OCI-M2 (cell line): Measurements from ENCODE around the gene PARD6B.
"Not testable (repeated sequence)": the region's sequence is repeated elsewhere in the genome, so short reads cannot be mapped to it uniquely, and the experiment has no call there.

Source experiments
- DNase-seq: peaks from one replicate; lab custom pipeline; 2025; ENCODE audit not compliant: unreplicated experiment; lab: John Stamatoyannopoulos, UW

Gene PARD6B

DNA sequence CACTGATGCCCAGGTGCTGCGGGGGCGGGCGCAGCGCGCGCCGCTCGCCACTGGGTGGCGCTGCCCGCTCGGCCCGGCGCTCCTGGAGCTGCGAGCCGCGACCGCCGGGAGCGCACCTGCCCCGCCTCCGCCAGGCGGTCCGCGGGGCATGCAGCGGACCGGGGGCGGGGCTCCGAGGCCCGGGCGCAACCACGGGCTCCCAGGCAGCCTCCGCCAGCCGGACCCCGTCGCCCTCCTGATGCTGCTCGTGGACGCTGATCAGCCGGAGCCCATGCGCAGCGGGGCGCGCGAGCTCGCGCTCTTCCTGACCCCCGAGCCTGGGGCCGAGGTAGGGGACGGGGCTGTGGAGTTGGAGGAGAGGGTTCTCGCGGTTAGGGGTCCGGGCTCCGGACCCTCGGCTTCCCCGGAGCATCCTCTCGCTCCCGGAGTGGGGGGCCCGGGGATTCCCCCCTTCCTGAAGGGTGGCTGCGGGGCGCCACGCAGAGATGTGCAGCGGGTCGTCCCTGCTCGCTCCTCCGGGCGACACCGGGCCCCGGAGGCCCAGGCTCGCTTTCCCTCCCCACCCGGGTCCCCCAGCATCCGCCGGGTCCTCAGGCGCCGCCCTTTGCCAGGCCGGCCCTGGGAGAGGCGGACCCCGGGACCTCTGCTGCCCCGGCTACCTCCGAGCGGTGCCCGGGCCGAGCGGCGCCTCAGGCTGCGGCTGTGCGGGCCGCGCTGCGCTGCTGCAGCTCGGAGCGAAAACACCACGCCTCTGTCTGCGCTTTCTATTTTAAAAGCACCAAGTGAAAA is 63.7 kb downstream of the PARD6B start, which contains the start of gene BCAS4:
TSS of gene BCAS4 (plus strand) at position 216 of the 789 bp plus-strand sequence. CDS start at position 239, 23 bp downstream.
- no peak for DNase-seq

DNA sequence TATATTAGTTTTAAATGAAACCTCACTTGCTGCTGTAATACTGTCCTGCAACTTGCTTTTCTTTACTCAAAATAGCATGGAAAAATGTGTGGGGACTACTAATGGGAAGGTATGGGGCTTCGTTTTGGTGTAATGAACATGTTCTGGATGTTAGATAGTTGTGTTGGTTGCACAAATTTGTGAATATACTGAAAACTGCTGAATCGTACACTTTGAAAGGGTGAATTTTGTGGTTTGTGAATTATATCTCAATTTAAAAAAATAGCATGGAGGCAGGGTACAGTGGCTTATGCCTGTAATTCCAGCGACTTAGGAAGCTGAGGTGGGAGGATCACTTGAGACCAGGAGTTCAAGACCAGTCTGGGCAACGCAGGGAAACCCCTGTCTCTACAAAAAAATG is 65.8 kb downstream of the PARD6B start:
- no peak for DNase-seq

GRCh38 chr20:50798650-50799049 is 67.3 kb downstream of the PARD6B start:
- DNase-seq, result no peak

GRCh38 chr20:50799176-50799889 is 68.0 kb downstream of the PARD6B start:
- no peak for DNase-seq

- DNase-seq, result no peak
These were observed 68.6 kb downstream of the PARD6B start for GRCh38 chr20:50799890-50800550.

DNA sequence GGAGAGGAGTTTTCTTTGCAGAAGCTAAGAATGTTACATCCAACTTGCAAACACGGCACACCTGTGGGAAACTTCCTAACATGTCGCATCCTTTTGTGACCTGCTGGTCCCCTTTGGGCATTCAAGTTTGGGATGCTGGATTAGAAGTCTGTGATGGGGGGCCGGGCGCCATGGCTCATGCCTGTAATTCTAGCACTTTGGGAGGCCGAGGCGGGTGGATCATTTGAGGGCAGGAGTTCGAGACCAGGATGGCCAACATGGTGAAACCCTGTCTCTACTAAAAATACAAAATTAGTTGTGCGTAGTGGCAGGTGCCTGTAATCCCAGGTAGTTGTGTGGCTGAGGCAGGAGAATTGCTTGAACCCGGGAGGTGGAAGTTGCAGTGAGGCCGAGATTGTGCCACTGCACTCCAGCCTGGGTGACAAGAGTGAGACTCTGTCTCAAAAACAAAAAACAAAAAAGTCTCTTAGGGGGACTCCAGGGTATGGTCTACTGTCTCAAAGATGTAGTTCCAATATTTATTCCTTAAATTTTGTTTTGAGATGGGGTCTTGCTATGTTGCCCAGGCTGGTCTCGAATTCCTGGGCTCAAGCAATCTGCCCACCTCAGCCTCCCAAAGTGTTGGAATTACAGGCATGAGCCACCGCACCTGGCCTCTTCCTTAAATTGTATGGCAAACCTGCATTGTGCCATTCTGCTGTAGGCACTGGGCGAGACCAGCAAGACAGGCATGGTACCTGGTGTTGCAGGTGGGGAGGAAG is 69.8 kb downstream of the PARD6B start:
- not testable (repeated sequence) for DNase-seq

DNA sequence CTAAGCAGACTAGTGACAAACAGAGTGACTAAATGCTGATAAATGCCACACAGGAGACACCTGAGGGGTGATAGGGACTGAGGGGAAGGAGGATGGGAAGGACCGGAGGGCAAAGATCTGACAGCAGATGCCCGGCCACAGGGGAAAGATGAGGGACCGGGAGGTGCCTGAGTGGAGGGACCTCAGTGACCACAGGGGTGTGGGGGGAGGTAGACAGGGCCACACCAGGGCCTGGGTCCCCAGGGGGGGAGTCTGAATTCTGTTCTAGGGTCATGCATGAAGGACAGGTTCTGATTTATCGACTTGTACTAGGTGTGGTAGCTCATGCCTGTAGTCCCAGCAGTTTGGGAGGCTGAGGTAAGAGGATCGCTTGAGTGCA is 70.4 kb downstream of the PARD6B start:
- DNase-seq, result no peak

GRCh38 chr20:50802289-50802688 is 70.9 kb downstream of the PARD6B start:
- DNase-seq, result no peak

- DNase-seq, result no peak
These were observed 73.3 kb downstream of the PARD6B start for GRCh38 chr20:50804437-50805348.

GRCh38 chr20:50805349-50805684 is 73.9 kb downstream of the PARD6B start:
- DNase-seq, result no peak

DNA sequence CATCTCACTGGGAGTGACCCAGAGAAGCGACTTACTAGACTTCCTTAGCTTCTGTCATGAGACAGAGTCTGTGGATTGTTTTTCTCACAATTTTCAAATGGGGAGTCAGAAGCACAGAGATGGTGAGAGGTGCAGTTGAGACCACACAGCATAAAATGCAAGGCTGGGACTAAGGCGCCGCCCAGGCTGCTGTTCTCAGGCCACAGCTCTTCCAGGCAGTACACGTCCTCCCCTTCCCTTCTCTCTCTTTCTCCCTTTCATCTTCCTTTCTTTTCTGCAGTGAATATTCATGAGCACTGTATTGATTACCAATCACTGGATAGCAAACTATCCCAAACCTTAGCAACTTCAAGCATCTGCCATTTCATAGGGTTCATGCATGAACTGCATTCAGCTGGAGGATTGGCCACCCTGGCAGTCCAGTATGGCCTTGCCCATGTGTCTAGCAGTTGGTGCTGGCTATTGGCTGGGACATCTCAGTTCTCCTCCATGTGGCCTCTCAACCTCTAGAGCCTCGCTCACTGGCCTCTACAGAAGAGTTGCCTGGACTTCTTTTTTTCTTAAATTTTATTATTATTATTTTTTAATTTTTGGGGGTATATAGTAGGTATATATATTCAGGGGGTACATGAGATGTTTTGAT is 74.9 kb downstream of the PARD6B start:
- DNase-seq, result no peak
